HTR-8/SVneo (cell line): Measurements from ENCODE around the gene AURKA.
A peak's percentile ranks its signal among the peaks of the same experiment; 100 is the strongest.

Experiments used
- DNase-seq: peaks from one replicate; pipeline ENCODE4 v3.0.0; 2011; ENCODE audit warnings: low spot score, mixed read lengths; ENCODE audit not compliant: insufficient read length
- FAIRE-seq: peaks from 2 replicates; lab custom pipeline; 2011; peaks lifted over from hg19 to GRCh38; lab: Jason Lieb, UNC

The AURKA gene

GRCh38 chr20:56323206-56323605 is 68.8 kb downstream of the AURKA start:
- FAIRE-seq = peak; percentile 80
- DNase-seq = no peak

- DNase-seq (no peak), FAIRE-seq (peak; percentile 89)
These were observed 69.3 kb downstream of the AURKA start for GRCh38 chr20:56322681-56323080.
